GM19099 (cell line): Measurements from ENCODE around the gene STON2.

Experiments
- POLR2A ChIP-seq: IDR thresholded peaks from 3 replicates; pipeline ENCODE4 v1.6.1; 2011; ENCODE audit warnings: low read depth; ENCODE audit not compliant: insufficient read length; ENCODE audit errors: extremely low read depth

STON2 gene

GRCh38 chr14:81363746-81364378 is 36.3 kb downstream of the STON2 start:
- no peak for TF ChIP-seq POLR2A

- no peak for TF ChIP-seq POLR2A
These were observed 46.3 kb downstream of the STON2 start for GRCh38 chr14:81353691-81354323.

GRCh38 chr14:81352413-81352812 is 47.7 kb downstream of the STON2 start:
- no peak for TF ChIP-seq POLR2A

- no peak for TF ChIP-seq POLR2A
These were observed 48.9 kb downstream of the STON2 start for GRCh38 chr14:81351205-81351604.

DNA sequence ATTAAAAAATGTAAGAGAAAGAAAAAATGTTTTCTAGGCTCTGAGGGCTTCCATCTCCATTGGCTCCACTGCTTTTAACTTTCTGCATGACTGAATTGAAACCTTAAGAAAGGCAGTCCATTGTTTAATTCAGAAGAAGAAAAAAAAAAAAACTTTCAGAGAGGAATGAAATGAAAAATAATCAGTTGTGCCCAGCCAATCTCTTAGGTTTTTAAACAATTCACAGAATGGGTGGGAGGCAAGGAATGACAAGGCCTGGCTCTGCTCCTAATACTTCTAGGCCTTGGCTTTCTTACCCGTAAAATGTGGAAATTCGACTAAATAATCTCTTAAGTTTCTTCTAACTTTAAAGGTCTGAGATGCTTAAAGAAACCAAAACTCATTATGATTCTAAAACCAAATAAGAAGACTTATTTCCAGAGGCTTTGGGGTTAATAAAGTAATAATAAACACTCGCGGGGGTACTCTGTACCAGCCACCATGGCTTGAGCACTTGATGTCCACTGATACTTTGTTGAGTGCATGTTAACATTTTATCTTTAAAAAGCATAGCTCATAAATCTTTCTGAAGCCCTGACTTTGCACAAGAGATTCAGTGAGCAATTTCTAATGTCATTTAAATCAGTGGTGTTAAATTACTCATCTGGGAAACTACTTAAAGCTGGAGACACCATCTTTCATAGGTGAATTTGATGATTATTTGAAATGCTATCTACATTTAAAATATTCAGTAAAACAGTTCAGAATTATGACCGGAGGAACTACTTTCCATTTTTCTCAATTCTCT is 49.6 kb downstream of the STON2 start:
- TF ChIP-seq POLR2A, result no peak

DNA sequence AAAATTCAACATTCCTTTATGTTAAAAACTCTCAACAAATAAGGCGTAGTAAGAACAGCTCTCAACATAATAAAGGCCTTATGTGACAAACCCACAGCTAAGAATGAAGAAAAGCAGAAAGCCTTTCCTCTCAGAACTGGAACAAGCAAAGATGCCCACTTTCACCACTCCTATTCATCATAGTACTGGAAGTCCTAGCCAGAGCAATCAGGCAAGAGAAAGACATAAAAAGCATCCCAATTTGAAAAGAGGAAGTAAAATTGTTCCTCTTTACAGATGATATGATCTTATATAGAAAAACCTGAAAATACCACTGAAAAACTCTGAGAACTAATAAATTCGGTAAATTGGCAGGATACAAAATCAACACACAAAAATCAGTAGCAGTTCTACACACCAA is 52.1 kb downstream of the STON2 start:
- no peak for TF ChIP-seq POLR2A

DNA sequence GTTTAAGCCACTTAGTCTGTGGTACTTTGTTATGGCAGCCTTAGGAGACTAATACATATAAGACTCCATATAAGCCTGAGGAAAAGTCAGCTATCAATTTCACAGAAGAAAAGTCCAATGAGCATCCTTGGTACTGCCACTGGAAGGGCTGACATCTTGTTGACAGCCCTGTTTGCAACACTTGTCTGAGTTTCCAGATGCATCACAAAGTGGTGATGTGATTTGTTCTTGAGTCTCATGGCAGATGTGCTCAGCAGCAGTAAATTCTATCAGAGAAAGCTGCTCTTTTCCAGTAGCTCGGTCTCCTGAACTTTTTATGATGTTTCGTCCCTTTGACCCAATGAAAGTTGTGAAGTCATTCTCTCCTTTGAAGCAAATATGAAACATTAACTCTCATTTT is 54.3 kb downstream of the STON2 start:
- no peak for TF ChIP-seq POLR2A

- no peak for TF ChIP-seq POLR2A
These were observed 55.5 kb downstream of the STON2 start for GRCh38 chr14:81344481-81345160.

DNA sequence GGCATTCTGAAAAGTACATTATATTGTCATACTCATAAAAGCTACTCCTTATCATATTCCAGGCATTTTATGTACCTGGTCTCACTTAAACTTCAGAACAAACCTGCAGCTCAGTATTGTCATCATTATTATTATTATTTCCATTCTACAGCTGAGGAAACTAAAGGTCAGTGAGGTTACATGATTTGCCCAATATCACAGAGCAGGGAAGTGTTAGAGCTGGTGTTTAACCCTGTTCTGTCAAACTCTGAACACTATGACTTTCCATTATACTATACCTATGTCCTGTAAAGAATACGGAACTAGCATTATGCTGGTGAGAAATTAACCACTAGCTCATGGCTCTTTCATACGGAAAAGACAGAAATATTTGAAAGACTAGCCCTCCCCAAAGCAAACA is 56.4 kb downstream of the STON2 start:
- TF ChIP-seq POLR2A, result no peak

- no peak for TF ChIP-seq POLR2A
These were observed 57.1 kb downstream of the STON2 start for GRCh38 chr14:81342850-81343580.

DNA sequence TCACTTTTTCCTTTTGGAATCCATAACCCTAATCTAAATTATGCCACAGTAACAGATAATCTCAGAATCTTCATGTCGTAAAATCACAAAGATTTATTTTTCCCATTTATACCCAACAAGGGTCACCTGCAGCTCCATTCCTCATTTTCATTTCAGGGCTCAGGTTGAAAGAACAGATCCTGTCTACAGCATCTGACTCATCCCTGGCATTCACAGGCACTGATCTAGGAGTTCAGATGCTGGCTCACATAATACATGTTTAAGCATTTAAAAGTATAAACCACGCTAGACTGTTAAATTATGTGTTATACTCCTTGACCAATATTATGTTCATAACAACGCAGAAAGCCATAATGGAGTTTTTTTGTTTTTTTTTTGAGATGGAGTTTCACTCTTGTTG is 58.3 kb downstream of the STON2 start:
- TF ChIP-seq POLR2A, result no peak

- TF ChIP-seq POLR2A, result no peak
These were observed 58.8 kb downstream of the STON2 start for GRCh38 chr14:81341370-81341769.

GRCh38 chr14:81340201-81340600 is 59.9 kb downstream of the STON2 start:
- TF ChIP-seq POLR2A, result no peak

GRCh38 chr14:81337073-81337472 is 63.1 kb downstream of the STON2 start:
- TF ChIP-seq POLR2A, result no peak

- TF ChIP-seq POLR2A, result no peak
These were observed 64.1 kb downstream of the STON2 start for GRCh38 chr14:81336009-81336408.

GRCh38 chr14:81332725-81333124 is 67.4 kb downstream of the STON2 start:
- no peak for TF ChIP-seq POLR2A
